HL-60 (cell line): Measurements from ENCODE around the gene PYHIN1.
A peak's percentile ranks its signal among the peaks of the same experiment; 100 is the strongest.

Experiments used
- DNase-seq, 2 experiments: peaks; one replicate each; pipeline ENCODE4 v3.0.0-alpha.2; 2010 to 2020; ENCODE audit warnings: low read depth in 1 of 2, low spot score in 1 of 2
- H3K27ac ChIP-seq: fragments of 250-450 bp; sonication (Bioruptor Pico); replicated peaks from 2 replicates; pipeline ENCODE4 v1.5.1; 2020; ENCODE audit warnings: mild to moderate bottlenecking, moderate library complexity
- H3K27me3 ChIP-seq: fragments of 250-450 bp; sonication (Bioruptor Pico); 2 replicates; pipeline ENCODE4 v1.5.1; 2021; ENCODE audit warnings: mild to moderate bottlenecking, moderate library complexity; ENCODE audit not compliant: insufficient read depth, poor library complexity, severe bottlenecking
- H3K4me3 ChIP-seq: replicated peaks from 2 replicates; pipeline ENCODE4 v1.5.1; 2011; ENCODE audit warnings: mild to moderate bottlenecking, control low read depth, low read length; ENCODE audit not compliant: insufficient read depth
- GABPA ChIP-seq: IDR thresholded peaks from 2 replicates; pipeline ENCODE4 v1.6.1; 2012; ENCODE audit warnings: low read depth
- POLR2AphosphoS5 ChIP-seq: IDR thresholded peaks from 2 replicates; pipeline ENCODE4 v1.6.1; 2012; ENCODE audit warnings: low read depth
- REST ChIP-seq: IDR thresholded peaks from 2 replicates; pipeline ENCODE4 v1.6.1; 2012; ENCODE audit warnings: low read depth; ENCODE audit not compliant: insufficient replicate concordance
- SPI1 ChIP-seq: IDR thresholded peaks from 2 replicates; pipeline ENCODE4 v1.6.1; 2012; ENCODE audit warnings: low read depth, mild to moderate bottlenecking, borderline replicate concordance
- TF ChIP-seq, protein P1 (sequence below): IDR thresholded peaks from one replicate; pipeline ENCODE4 v1.5.1; 2011; ENCODE audit warnings: low read length, control low read depth, inconsistent platforms; ENCODE audit not compliant: insufficient read depth

PYHIN1 gene

GRCh38 chr1:158998037-158998780, 66.9 kb downstream of the PYHIN1 start:
- no peak for DNase-seq
- Histone ChIP-seq H3K4me3 (no peak overlapping the region), H3K27ac (no peak overlapping the region), H3K27me3 (no peaks in the 10 kb centered on the region)
- no peak for TF ChIP-seq POLR2AphosphoS5
- TF ChIP-seq REST, result no peak
- no peak for TF ChIP-seq SPI1
- no peak for TF ChIP-seq GABPA
- TF ChIP-seq, protein P1, sequence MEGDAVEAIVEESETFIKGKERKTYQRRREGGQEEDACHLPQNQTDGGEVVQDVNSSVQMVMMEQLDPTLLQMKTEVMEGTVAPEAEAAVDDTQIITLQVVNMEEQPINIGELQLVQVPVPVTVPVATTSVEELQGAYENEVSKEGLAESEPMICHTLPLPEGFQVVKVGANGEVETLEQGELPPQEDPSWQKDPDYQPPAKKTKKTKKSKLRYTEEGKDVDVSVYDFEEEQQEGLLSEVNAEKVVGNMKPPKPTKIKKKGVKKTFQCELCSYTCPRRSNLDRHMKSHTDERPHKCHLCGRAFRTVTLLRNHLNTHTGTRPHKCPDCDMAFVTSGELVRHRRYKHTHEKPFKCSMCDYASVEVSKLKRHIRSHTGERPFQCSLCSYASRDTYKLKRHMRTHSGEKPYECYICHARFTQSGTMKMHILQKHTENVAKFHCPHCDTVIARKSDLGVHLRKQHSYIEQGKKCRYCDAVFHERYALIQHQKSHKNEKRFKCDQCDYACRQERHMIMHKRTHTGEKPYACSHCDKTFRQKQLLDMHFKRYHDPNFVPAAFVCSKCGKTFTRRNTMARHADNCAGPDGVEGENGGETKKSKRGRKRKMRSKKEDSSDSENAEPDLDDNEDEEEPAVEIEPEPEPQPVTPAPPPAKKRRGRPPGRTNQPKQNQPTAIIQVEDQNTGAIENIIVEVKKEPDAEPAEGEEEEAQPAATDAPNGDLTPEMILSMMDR, result no peak

- no peaks in the 10 kb centered on the region for H3K27me3 ChIP-seq
- H3K27ac ChIP-seq, result no peak overlapping the region
- TF ChIP-seq POLR2AphosphoS5, result no peak
- TF ChIP-seq, protein P1, result peak; percentile 78
- no peak overlapping the region for H3K4me3 ChIP-seq
- peak in 1 of 2 experiments; percentile 54 for DNase-seq
Measured at GRCh38 chr1:158998781-158999161, 67.4 kb downstream of the PYHIN1 start.

DNA sequence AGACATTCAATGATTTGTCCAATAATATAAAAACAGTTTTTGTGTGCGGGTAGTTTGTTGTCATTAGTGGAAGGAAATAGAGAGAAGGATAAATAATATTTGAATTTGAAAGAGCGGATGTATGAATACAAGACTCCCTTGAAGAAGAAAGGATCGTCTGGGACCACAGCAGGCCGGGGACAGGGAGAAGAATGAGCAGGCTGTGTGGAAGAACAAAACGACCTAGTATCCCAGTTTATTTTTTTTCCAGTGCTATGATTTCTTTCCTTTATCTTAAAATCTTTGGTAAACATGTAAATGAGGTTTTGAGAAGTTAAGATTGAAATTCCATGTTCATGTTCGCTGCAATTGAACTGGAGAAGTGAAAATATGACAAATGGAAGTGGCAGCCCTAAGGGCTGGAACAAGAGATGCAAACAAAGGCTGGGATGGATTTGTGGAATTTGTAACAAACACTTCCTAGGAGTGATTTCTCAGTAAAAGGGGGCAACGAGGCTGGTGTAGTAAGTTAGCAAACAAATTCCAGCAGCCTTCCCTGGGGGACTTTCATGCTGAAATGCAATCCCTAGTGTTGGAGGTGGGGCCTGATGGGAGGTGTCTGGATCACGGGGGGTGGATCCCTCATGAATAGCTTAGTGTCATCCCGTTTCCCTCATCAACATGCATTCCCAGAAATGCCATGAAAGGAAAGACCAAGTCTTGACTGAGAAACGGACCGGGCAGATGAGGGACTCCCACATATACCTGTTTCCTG, 68.1 kb downstream of the PYHIN1 start:
- Histone ChIP-seq H3K27me3 (no peaks in the 10 kb centered on the region), H3K4me3 (no peak overlapping the region), H3K27ac (no peak overlapping the region)
- no peak for TF ChIP-seq POLR2AphosphoS5
- no peak for TF ChIP-seq GABPA
- TF ChIP-seq REST, result no peak
- TF ChIP-seq, protein P1, result no peak
- no peak for TF ChIP-seq SPI1
- DNase-seq, result no peak
